Lower leg skin (tissue), 4 donors: ENCODE data around the gene OSBPL9. TPM values are rescaled to one million over a fixed set of nuclear protein-coding genes. Genes with fewer than 3 reads are reported as not detected.

Experiments
- DNase-seq, 2 donors: peaks; one replicate each; pipeline ENCODE4 v3.0.0-alpha.2; 2019; ENCODE audit warnings: low spot score in 2 of 2
- H3K4me3 ChIP-seq: fragments of 200-600 bp; sonication (generic); 2 replicates; pipeline ENCODE4 v1.5.1; 2017; ENCODE audit warnings: mild to moderate bottlenecking, low read depth; ENCODE audit not compliant: poor library complexity, severe bottlenecking
- POLR2A ChIP-seq, 2 donors: fragments of 450-650 bp; IDR thresholded peaks; one replicate each; pipeline ENCODE4 v1.6.1; 2016 to 2017; ENCODE audit warnings: antibody characterized with exemption in 2 of 2, mild to moderate bottlenecking in 1 of 2, moderate library complexity in 1 of 2
- WGBS, 2 donors: methylation state at CpG; one replicate each; pipeline ENCODE4 v1.1.5; 2018; 5-methylcytosine and 5-hydroxymethylcytosine counted together
- intact Hi-C: fragments of 100-400 bp; cut with DNase I; formaldehyde crosslinking; loops from one replicate; pipeline ENCODE4 v1.15.0; 2023; ENCODE audit warnings: low total_unique reads
- total RNA-seq, 4 donors: library from RNA; depleted of rRNA; stranded (reverse); fragments of >200 nt; gene quantifications; one replicate each; pipeline ENCODE4 v1.1.0, GENCODE V29; 2016
- TF ChIP-seq, protein P1 (sequence below), 3 donors: fragments of 450-650 bp; IDR thresholded peaks; one replicate each; pipeline ENCODE4 v1.5.1; 2016; ENCODE audit warnings: antibody characterized with exemption in 3 of 3, mild to moderate bottlenecking in 3 of 3, moderate library complexity in 2 of 3

The OSBPL9 gene
- total RNA-seq, 4 donors from 2014 or later: 35.9 to 56.9 (median 46.9) TPM

GRCh38 chr1:51776408-51776807 is 159.5 kb downstream of the OSBPL9 start:
- no peak for TF ChIP-seq POLR2A (IDR thresholded peaks at IDR 0.05)
- TF ChIP-seq, protein P1, sequence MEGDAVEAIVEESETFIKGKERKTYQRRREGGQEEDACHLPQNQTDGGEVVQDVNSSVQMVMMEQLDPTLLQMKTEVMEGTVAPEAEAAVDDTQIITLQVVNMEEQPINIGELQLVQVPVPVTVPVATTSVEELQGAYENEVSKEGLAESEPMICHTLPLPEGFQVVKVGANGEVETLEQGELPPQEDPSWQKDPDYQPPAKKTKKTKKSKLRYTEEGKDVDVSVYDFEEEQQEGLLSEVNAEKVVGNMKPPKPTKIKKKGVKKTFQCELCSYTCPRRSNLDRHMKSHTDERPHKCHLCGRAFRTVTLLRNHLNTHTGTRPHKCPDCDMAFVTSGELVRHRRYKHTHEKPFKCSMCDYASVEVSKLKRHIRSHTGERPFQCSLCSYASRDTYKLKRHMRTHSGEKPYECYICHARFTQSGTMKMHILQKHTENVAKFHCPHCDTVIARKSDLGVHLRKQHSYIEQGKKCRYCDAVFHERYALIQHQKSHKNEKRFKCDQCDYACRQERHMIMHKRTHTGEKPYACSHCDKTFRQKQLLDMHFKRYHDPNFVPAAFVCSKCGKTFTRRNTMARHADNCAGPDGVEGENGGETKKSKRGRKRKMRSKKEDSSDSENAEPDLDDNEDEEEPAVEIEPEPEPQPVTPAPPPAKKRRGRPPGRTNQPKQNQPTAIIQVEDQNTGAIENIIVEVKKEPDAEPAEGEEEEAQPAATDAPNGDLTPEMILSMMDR (IDR thresholded peaks at IDR 0.05): no peak
- intact Hi-C loops: no loop called here

DNA sequence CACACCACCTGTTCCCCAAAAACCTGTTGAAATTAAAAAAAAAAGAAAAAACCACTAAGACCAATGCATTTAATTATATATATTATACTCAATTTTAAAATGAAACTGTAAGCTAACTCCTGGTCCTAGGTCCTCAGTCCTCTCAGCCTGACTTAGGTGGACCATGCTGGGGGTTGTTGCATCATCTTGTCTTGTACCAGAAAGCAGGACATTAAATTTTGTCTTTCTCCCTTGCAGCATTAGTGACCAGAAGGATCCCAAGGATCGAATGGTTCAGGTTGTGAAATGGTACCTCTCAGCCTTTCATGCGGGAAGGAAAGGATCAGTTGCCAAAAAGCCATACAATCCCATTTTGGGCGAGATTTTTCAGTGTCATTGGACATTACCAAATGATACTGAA is 164.0 kb downstream of the OSBPL9 start:
- TF ChIP-seq POLR2A (IDR thresholded peaks at IDR 0.05): no peak
- TF ChIP-seq, protein P1 (IDR thresholded peaks at IDR 0.05): no peak
- H3K4me3 ChIP-seq: no peak overlapping the region
- WGBS, 2 donors: 95 to 98% methylated on average over 3 of the region's 3 CpGs
- no peak for DNase-seq
- intact Hi-C loops: no loop called here

More at GRCh38 chr1:51776408-51776807, 159.5 kb downstream of the OSBPL9 start:
- no peak for DNase-seq
- H3K4me3 ChIP-seq: no peak overlapping the region

- H3K4me3 ChIP-seq: no peak overlapping the region
- TF ChIP-seq, protein P1 (IDR thresholded peaks at IDR 0.05): no peak
- no peak for TF ChIP-seq POLR2A (IDR thresholded peaks at IDR 0.05)
Measured at GRCh38 chr1:51784997-51785421, 168.1 kb downstream of the OSBPL9 start.

GRCh38 chr1:51788938-51789337 is 172.0 kb downstream of the OSBPL9 start:
- 69 to 70% methylated on average over 2 of the region's 2 CpGs for WGBS, 2 donors

More at GRCh38 chr1:51784997-51785421, 168.1 kb downstream of the OSBPL9 start:
- DNase-seq: no peak
- 79 to 91% methylated on average over 4 of the region's 4 CpGs for WGBS, 2 donors
- intact Hi-C loops: no loop called here

GRCh38 chr1:51789342-51789741 is 172.4 kb downstream of the OSBPL9 start:
- TF ChIP-seq POLR2A (IDR thresholded peaks at IDR 0.05): no peak
- TF ChIP-seq, protein P1 (IDR thresholded peaks at IDR 0.05): no peak
- no peak for DNase-seq
- H3K4me3 ChIP-seq: no peak overlapping the region
- intact Hi-C loops: no loop called here
- 83 to 90% methylated on average over 1 of the region's 1 CpG for WGBS, 2 donors

More at GRCh38 chr1:51788938-51789337, 172.0 kb downstream of the OSBPL9 start:
- DNase-seq: no peak
- TF ChIP-seq POLR2A (IDR thresholded peaks at IDR 0.05): no peak
- TF ChIP-seq, protein P1 (IDR thresholded peaks at IDR 0.05): no peak
- intact Hi-C loops: no loop called here
- no peak overlapping the region for H3K4me3 ChIP-seq

DNA sequence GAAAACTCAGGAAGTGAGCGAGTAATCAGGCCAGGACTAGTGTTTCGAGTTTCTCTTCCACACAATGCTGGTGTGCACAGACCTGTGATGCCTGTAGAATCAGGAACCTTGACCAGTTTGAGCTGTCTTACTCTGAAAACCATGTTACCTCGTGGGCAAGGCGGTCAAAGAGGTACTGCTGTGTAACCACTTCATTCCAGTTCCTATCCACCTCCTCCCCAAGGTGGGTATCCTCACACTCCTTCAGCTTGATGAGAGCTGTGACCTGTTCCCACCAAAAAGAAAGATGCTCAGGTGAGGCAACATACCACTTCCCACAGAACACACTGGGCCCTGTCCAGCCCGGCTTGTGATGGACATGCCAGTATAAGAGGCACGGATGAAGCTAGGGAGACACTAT is 173.5 kb downstream of the OSBPL9 start:
- 91 to 95% methylated on average over 6 of the region's 6 CpGs for WGBS, 2 donors
- DNase-seq: no peak
- H3K4me3 ChIP-seq: no peak overlapping the region
- intact Hi-C loops: no loop called here
- TF ChIP-seq POLR2A (IDR thresholded peaks at IDR 0.05): no peak
- TF ChIP-seq, protein P1 (IDR thresholded peaks at IDR 0.05): no peak
